DMS79 treated with DMSO at 0.1 percent for 48 hours (cell line): ENCODE data around the gene LAMC3.
A peak's percentile ranks its signal among the peaks of the same experiment; 100 is the strongest.

Source experiments
- DNase-seq: peaks from one replicate; lab custom pipeline; 2025; lab: John Stamatoyannopoulos, UW

Gene LAMC3

GRCh38 chr9:131120620-131121228 lies 111.8 kb downstream of the LAMC3 start:
- no peak for DNase-seq

GRCh38 chr9:131121346-131121745 lies 112.4 kb downstream of the LAMC3 start:
- no peak for DNase-seq

- DNase-seq = no peak
Measured at GRCh38 chr9:131122158-131122557, 113.2 kb downstream of the LAMC3 start.

GRCh38 chr9:131125038-131125287 lies 116.0 kb downstream of the LAMC3 start:
- DNase-seq = no peak

- DNase-seq = peak; percentile 98
Measured at GRCh38 chr9:131125288-131126058, 116.5 kb downstream of the LAMC3 start, which contains the start of gene NUP214. Gene NUP214, plus strand, starts transcription at chr9:131125586. Its CDS starts 119 bp downstream, at chr9:131125705.

GRCh38 chr9:131126059-131126426 lies 117.1 kb downstream of the LAMC3 start:
- DNase-seq = no peak

GRCh38 chr9:131129183-131129582 lies 120.2 kb downstream of the LAMC3 start:
- no peak for DNase-seq

GRCh38 chr9:131138676-131139075 lies 129.7 kb downstream of the LAMC3 start:
- DNase-seq = peak; percentile 49

GRCh38 chr9:131140112-131140511 lies 131.1 kb downstream of the LAMC3 start:
- no peak for DNase-seq

- DNase-seq = no peak
Measured at GRCh38 chr9:131140550-131140949, 131.6 kb downstream of the LAMC3 start.

- DNase-seq = no peak
Measured at GRCh38 chr9:131142160-131142559, 133.2 kb downstream of the LAMC3 start.
